ENCODE results near the gene PLPP4.

DNA sequence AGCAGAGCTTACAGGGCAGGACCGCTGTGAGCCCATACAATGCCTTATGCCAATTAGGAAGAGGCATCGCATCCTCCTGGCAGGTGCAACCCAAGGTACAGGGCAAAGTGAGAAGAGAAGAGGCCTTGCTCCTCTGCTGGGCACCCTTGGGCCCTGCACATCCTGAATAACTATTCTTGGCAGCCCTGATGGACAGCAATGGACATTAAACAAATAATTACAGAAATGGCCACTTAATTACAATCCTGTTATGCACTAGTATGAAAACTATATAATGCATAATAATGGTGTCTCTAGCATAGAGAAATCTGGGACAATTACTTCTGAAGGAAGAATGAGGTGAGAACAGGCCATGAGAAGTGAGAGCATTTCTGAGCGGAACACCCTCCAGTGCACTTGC, 83.5 kb downstream of the PLPP4 start:
- TF ChIP-seq CTCF (IDR thresholded peaks at IDR 0.05) (no peak), ZFX (IDR thresholded peaks at IDR 0.05; ENCODE audit: borderline replicate concordance) (no peak)
